IPS-NIHi7 (cell line): ENCODE results near the gene DTX2.
"Not testable (repeated sequence)": the region's sequence is repeated elsewhere in the genome, so short reads cannot be mapped to it uniquely, and the experiment has no call there.

Experiments used
- DNase-seq: peaks from one replicate; pipeline ENCODE4 v3.0.0; 2012; ENCODE audit warnings: mixed read lengths; ENCODE audit errors: extremely low spot score

Gene DTX2

DNA sequence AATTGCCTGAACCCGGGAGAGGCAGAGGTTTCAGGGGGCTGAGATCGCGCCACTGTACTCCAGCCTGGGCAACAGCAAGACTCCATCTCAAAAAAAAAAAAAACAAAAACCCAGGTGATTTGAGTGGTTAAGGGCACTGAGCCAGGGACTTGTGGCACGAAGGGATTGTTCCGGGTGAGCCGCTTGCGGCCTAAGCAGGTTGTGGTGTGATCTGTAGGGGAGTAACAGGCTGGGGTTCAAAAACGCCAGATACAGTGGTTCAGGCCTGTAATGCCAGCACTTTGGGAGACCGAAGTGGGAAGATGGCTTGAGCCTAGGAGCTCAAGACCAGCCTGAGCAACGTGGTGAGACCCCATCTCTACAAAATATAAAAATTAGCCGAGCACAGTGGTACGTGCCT lies 17.7 kb upstream of the DTX2 start:
- DNase-seq: not testable (repeated sequence)

DNA sequence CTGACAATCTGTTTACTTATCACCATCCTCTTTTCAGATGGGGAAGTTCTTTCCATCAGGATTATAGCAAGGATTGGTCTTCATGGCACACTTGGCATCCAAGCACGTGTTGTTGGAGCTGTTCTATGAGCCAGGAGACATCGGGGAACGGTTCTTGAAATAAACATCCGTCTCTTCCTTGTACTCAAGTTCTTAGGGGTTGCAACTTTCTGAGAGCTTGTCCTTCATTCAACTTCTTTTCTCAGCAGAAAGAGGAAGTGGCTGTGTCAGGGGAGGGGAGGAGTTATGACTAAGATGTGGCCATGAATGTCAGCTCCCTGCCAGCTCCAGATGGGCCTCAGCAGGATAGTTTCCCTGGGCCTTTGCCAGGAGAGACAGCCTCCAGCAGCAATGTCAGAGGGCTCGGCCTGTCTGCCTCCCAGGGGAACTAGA lies 15.9 kb upstream of the DTX2 start:
- not testable (repeated sequence) for DNase-seq

DNA sequence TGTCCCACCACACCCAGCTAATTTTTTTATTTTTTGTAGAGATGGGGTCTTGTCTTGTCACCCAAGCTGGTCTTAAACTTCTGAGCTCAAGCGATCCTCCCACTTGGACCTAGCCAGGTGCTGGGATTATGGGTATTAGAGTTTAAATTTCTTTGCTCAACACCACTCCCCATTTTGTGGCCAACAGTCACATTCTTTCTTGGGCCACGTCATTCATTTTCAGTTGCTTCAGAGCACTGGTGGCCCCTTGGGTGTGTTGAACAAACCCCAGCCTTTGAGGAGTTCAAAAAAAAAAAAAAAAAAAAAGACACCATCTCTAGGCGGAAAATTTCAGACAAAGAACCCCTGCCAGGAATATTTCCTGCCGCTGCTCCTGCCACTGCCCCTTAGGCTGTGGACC lies 4.5 kb upstream of the DTX2 start:
- not testable (repeated sequence) for DNase-seq

DNA sequence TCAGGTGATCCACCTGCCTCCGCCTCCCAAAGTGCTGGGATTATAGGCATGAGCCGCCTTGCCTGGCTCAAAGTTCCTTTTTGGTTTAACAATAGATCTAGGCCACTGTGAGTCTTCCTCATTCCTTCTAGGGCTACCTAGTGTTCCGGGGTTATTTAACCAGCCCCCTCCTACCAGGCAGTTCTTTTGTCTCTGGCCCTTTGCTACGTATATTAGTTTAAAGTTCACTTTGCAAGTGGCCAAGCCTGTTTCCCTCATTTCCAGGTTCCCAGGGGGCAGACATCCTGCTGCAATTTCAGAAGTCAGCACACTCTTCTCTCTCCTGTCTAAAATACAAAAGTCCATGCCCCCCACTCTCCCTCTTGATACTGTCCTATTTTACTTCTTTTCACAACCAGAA lies 3.0 kb upstream of the DTX2 start:
- DNase-seq: not testable (repeated sequence)

DNA sequence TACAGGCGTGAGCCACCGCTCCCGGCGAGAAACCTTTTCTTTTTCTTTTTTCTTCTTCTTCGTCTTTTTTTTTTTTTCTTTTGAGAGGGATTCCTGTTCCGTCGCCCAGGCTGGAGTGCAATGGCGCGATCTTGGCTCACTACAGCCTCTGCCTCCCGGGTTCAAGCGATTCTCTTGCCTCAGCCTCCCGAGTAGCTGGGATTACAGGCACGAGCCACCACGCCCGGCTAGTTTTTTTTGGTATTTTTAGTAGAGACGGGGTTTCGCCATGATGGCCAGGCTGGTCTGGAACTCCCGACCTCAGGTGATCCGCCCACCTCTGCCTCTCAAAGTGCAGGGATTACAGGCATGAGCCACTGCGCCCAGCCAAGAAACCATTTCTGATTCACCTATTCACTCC lies 742 bp upstream of the DTX2 start:
- not testable (repeated sequence) for DNase-seq

DNA sequence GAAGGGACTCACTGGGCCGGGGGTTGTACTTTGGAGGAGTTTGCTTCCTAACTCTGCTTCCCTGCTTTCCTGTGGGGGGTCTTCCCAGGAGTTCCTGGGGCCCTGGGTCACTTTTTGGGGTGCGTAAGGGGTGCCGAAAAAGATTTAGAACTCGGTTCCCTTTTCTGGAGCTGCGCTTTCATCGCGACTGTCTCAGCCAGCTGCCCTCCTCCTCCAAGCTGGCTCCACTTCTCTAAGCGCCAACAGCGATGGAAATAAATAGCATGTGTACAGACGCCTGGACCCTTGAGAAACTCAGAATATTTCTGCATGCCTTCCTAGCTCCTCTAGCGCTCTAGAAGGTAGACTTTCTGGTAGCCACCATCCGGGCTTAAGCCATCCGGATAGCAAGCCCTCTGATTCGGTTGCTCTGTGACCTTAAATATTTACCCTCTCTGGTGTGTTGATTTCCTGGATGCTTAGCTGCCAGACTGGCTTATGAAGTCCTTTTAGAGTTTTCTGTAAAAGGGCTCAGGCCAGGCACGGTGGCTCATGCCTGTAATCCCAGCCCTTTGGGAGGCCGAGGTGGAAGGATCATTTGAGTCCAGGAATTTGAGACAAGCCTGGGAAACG lies 868 bp downstream of the DTX2 start:
- not testable (repeated sequence) for DNase-seq

DNA sequence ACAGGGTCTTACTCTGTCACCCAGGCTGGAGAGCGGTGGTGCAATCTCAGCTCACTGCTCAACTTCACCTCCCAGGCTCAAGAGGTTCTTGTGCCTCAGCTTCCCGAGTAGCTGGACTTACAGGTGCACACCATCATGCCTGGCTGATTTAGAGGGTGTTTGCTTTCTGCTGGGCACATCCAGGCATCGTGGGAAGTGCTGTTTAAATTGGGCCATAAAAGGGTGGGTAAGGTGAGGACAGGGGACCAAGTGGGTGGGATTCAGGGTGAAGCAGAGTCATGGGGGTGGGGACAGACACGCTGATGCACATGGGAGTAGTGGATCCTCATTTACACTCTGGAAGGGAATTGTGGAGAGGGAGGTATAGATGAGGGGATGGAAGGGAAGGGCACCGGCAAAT lies 3.5 kb downstream of the DTX2 start:
- not testable (repeated sequence) for DNase-seq

DNA sequence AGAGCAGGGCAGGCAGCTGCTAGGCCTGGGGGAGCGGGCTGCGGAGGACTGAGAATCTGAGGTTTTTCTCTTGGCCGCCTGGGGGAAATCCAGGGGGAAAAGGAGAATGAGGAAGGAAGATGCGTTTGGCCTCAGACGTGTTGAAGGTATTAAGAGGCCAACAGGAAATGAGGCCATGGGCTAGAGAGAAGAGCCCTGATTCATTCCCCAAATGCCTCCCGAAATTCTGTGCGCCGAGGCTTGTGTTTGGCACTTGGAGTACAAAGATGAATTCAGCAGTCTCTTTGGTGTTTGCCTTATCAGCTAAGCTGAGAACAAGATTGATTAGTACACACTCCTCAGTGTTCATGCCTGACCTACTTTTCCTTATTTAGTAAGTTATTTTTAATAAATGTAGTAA lies 4.4 kb downstream of the DTX2 start:
- not testable (repeated sequence) for DNase-seq

DNA sequence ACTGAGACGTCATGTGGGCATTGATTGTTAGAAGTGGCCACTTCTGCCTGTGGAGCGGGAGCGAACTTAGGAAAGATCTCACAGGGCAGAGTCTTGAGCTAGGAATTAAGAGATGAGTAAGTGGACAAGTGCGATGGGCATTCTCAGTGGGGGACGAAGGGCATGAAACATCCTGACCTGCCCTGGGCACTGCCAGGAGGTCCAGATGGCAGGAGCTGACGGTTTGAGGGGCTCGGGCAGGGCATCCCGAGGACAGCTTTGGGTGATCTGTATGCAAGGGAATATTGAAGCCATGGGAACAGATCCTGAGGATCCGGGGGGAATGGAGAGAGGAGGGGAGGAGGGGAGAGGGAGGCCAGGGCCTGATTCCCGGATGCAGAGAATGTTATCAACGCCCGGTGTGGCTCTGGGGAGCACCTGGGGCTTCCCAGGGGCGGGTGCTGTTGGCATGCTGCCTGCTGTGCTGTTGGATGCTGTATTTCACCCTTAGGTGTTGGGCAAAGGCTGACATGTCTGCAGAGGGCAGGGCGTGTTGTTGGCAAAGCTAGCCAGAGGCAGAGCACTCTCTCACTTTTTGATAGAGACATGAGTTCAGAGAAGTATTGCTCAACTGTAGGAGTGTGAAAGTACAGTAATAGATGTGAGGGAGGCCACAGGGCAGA lies 6.4 kb downstream of the DTX2 start:
- DNase-seq: not testable (repeated sequence)

DNA sequence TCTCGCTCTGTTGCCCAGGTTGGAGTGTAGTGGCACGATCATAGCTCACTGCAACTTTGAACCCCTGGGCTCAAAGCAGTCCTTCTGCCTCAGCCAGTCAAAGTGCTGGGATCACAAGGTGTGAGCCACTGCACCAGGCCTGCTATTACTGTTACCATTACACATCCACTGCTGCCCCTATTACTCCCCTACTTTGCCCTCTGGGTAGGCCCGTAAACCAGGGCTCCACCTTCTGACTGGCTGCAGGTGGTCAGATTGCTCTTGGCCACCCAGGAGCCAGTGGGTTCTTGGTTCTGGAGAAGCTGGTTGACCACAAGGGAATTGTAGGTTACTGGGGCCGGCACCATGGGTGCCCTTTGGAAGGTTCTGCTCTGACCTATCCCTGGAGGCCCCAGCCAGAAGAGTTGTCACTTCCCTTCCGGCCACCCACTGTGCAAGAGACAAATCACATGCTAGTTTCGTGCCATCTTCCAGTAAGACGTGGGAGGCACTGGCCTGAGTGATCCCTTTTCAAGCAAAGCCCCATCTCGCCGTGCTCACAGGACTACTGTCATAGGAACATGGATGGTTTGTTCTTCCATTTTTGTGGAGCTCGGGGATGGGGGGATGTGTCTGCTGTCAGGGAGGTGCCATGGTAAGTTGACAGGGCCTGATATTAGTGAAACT lies 10.2 kb downstream of the DTX2 start:
- DNase-seq: not testable (repeated sequence)

DNA sequence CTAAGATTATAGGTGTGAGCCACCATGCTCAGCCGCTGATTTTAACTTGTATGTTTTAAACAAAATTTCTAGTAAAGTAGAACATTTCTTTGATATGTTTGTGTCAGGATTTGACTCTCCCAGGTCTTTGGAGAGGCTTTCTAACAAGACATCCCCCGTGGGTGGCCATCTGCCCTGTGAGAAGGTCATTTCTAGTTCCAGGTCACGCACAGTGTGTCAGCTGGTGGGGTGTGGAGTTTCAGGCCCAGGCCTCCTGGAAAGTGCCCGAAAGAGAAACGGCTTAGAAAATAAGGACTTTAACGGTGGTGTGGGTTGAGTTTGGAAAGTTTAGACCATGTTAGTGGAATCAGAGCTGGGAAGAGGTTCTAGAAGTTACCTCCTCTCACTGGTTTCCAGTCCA lies 11.6 kb downstream of the DTX2 start:
- DNase-seq: not testable (repeated sequence)

DNA sequence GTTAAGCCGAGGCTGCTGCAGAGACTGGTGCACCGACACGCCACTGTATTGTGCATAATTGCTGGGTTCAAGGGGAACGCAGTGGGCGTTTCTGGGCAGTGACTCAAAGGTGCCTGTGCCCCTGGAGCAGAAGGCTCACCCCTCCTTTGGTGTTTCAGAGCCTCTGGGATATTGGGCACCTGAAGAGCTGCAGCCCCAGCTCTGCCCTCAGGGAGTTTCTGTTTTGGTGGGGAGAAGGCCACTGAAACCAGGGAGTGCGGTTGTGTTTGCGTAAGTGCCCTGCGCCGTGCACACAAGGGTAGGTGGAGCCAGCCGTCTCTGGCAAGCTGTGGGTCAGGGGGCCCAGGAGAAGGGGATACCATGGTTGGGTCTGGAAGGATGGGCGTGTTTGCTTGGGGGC lies 14.8 kb downstream of the DTX2 start:
- DNase-seq: not testable (repeated sequence)

DNA sequence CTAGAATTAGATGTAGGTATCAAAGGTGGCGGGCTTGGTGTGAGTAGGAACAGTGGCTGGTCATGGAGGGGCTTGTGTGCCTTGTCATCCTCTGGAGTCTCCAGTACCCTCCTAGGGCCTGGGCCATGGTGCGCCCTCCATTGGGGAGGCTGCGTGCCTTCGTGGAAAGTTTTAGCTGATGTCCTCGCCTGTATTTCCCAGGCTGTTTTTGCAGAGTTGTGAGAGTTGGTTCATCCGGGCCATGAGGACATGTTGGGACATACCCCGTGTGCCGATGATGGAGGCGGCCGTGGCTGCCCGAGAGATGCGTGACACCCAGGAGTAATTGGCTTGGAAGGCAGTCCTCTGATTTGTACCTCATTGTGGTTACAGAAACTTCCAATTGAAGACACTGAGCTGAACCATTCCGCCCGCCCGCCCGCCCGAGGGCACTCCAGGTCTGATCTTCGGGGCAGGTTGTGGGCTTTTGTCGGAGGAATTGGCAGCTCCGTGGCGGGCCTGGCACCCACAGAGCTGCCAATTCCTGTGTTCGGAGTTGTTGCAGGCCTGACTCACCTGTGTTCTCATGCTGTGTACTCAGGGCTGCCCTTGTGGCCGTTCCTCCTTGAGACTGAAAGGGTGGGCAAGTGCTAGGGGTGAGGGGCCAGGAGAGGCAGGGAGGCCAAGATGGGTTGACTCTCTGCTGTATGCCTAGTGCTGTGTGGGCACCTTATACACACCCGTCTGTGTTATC lies 15.4 kb downstream of the DTX2 start:
- not testable (repeated sequence) for DNase-seq

DNA sequence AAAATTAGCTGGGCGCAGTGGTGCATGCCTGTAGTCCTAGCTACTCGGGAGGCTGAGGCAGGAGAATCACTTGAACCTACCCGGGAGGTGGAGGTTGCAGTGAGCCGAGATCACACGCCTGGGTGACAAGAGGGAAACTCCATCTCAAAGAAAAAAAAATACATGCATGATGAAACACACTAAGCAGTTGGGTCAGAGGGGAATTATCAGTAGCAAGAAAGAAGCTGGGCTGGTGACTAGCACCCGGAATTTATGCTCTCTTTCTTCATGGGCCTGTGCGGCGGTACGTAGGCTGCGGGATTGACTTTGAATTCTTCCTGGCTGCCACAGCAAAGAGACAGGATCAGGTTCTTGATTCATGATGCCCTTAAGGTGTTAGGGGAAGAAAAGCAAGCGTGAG lies 18.1 kb downstream of the DTX2 start:
- DNase-seq: not testable (repeated sequence)

DNA sequence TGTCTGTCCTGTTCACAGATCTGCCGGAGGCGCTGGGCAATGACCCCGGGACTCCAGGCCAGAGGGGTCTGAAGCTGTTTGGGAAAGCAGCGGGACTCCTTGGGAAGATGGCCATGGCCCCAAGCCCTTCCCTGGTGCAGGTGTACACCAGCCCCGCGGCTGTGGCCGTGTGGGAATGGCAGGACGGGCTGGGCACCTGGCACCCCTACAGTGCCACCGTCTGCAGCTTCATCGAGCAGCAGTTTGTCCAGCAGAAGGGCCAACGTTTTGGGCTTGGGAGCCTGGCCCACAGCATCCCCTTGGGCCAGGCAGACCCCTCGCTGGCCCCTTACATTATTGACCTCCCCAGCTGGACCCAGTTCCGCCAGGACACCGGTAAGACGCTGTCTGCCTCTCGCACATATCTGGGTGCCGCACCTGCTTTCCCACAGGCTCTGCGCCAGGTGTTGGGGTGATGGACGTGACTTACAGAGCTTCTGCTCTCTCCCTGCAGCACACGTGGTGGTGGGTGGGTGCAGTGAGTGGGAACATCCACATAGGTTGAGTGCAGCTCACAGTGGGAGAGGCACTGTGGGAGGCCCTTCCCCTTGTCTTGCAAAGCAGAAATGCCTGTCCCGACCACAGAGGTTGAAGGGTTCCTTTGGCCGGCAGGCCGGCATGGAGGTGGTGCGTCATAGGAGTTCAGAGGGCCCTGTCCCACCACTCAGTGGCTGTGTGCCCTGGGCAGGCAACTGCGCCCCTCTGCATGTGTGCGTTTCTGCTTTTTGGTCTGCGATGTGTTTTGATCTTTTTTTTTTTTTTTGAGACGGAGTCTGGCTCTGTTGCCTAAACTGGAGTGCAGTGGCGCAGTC lies 19.1 kb downstream of the DTX2 start:
- DNase-seq: not testable (repeated sequence)

DNA sequence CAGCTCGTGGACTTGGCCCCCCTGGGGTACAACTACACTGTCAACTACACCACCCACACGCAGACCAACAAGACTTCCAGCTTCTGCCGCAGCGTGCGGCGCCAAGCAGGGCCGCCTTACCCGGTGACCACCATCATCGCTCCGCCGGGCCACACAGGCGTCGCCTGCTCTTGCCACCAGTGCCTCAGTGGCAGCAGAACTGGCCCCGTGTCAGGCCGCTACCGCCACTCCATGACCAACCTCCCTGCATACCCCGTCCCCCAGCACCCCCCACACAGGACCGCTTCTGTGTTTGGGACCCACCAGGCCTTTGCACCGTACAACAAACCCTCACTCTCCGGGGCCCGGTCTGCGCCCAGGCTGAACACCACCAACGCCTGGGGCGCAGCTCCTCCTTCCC lies 21.2 kb downstream of the DTX2 start:
- DNase-seq: not testable (repeated sequence)

DNA sequence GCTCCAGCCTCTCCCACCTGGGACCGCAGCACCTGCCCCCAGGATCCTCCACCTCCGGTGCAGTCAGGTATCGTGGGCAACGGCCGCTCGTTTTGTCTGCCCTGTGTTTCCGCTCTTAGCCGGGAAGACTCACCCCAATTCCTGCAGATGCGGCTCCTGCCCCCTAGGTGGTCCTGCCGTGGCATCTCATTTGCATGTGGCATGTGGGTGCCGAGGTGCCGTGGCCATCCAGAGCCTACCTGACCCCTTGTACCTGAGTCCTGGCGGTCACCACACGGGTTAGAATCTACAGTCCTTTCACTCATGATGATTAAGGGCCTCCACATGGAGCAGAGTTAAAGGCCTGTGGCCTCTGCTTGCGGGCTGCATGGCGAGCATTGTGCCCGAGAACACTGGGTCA lies 21.6 kb downstream of the DTX2 start:
- not testable (repeated sequence) for DNase-seq

DNA sequence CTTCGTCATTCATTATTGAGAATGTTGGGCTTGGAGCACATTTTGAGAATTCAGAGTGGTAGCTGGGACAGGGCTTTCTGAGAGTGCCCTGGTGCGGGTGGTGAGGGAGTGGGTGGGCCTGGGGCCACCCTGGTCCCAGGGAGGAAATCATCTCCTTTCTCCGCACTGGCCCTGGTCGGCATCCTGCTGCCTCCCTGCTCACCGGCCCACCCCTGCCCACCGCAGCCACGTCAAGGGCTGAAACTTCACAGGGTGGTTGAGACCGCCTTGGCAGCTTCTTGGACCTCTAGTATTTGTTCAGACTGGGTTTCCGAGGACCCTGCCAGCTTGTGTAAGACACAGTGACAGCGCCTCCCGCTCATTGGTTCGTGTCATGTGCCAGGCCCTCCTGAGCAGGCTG lies 22.9 kb downstream of the DTX2 start:
- not testable (repeated sequence) for DNase-seq

DNA sequence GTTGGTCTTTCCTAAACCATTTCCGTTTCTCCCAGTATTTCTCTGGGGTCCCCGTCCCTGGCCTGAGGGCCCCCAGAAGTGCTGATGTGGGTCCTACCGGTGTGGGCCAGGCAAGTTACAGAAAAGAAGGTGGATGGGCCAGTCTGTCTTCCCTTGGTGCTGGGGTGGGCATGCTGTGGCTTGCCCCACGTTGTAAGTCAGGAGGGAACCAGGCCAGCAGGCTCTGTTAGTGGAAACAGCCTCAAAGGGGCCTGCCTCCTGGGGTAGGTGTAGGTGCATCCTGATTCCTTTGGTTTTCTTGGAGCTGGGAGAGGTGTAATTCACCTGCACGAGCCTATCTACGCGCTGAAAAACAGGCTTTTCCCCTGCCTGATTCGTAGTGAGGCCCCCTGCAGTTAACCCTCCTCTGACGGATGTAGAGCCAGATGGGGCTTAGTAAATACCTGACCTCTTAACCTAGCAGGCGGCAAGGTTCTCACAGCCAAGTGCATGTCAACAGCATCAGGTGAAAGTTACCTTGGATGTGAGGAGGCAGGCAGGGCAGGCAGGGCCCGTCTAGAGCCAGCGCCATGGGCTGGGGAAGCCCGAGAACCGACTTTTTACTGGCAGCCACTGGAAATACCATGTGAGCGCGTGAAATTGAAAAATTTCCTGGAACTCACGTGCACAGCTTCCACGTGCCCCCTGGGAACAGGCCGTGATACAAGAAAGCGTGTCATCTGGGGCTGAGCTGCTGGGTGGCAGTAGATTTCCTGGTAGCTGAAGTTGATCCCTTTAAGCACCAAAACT lies 24.5 kb downstream of the DTX2 start:
- DNase-seq: not testable (repeated sequence)

DNA sequence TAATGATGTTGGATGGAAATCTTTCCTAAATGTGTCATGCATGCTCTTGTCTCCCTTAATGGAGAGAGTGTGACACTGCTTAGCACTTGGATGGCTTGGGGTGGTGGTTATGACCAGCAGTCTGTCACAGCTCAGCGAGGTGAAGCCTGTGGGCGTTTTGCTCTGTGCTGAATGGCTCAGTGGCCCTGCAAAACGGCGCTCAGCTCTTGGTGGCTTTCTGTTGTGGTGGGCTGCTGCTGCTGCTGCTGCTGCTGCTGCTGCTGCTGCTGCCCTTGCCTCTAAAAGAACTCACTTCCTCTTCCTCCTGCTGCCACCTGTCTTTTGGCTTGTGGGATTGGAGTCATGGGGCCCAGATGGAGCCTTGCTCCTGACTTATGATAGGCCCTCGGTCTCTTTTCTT lies 25.1 kb downstream of the DTX2 start:
- DNase-seq: not testable (repeated sequence)
